ENCODE measurements around the gene BEND6. TPM values are rescaled to one million over a fixed set of nuclear protein-coding genes. Genes with fewer than 3 reads are reported as not detected.

Gene BEND6
- total and polyA plus RNA-seq, 2 of the 4 experiments (the other 2 are of a cell fraction): 4.1 to 9.7 TPM

- no CpG with 5 or more reads among the region's 1 CpG for WGBS, 2 experiments (ENCODE audit: extremely low coverage in 2 of 2, insufficient read length in 1 of 2)
- ChIA-PET CTCF (no interaction called here), POLR2A (ENCODE audit: unreplicated experiment) (no interaction called here)
- Histone ChIP-seq H2BK120ac (ENCODE audit: low read depth, low read length) (no peak overlapping the region), H3K4ac (ENCODE audit: low read depth, low read length) (no peak overlapping the region), H3K23ac (ENCODE audit: low read depth, low read length) (no peak overlapping the region), H3K9ac (ENCODE audit: low read depth, low read length) (no peak overlapping the region), H3K79me1 (ENCODE audit: low read depth in 1 of 2, low read length in 2 of 2) (peaks cover 3 to 14% of the 10 kb centered on the region in 2 experiments; a peak in 2 of 4 replicates), H3K27me3 (ENCODE audit: control insufficient read depth, insufficient read depth, low read length) (no peaks in the 10 kb centered on the region), H2AK9ac (replicated peaks; ENCODE audit: low read depth, low read length, poor library complexity) (no peak overlapping the region), H3K27ac (ENCODE audit: insufficient read depth, low read length) (no peak overlapping the region), H2AK5ac (ENCODE audit: low read depth, low read length) (no peak overlapping the region), H3K9me3 (ENCODE audit: control insufficient read depth, insufficient read depth, low read length) (no peaks in the 10 kb centered on the region), H4K20me1 (ENCODE audit: insufficient read depth, low read length) (no peaks in the 10 kb centered on the region), H3K18ac (ENCODE audit: low read depth, low read length) (no peak overlapping the region), H3K9me1 (ENCODE audit: insufficient read depth, low read length) (no peaks in the 10 kb centered on the region), H4K8ac (ENCODE audit: low read depth in 2 of 2, low read length in 2 of 2) (no peak overlapping the region), H2BK5ac (ENCODE audit: low read depth, low read length, poor library complexity, severe bottlenecking) (no peak overlapping the region), H3K4me1 (ENCODE audit: control insufficient read depth, insufficient read depth, low read length) (peaks cover 3% of the 10 kb centered on the region), H2BK20ac (ENCODE audit: low read depth, low read length) (no peak overlapping the region), H4K5ac (ENCODE audit: low read depth, low read length) (no peak overlapping the region), H3K14ac (replicated peaks; ENCODE audit: low read depth, low read length) (no peak overlapping the region), H3K36me3 (ENCODE audit: control insufficient read depth, insufficient read depth, low read length) (no peaks in the 10 kb centered on the region), H3K4me3 (ENCODE audit: insufficient read depth, low read depth, low read length) (no peak overlapping the region), H2AFZ (replicated peaks; ENCODE audit: low read length, poor library complexity) (no peak overlapping the region), H3K56ac (ENCODE audit: extremely low read depth, insufficient read depth, low read length) (no peak overlapping the region), H2BK15ac (ENCODE audit: low read depth, low read length) (no peak overlapping the region), H3K4me2 (ENCODE audit: low read depth, low read length) (no peak overlapping the region), H4K91ac (ENCODE audit: insufficient read depth, low read depth, low read length) (no peak overlapping the region)
- DNase-seq: no peak
- no peak for ATAC-seq (ENCODE audit: low read depth)
- no TSS peak for BruUV-seq (replicated peaks)
- intact Hi-C loops (cut with micrococcal nuclease): no loop called here
- no peak for TF ChIP-seq MAFK (IDR thresholded peaks at IDR 0.05; ENCODE audit: low read depth, low read length)
- TF ChIP-seq CTCF (conservative IDR thresholded peaks at IDR 0.05; ENCODE audit: low read depth, low read length): no peak
- no peak for TF ChIP-seq CEBPB (IDR thresholded peaks at IDR 0.05; ENCODE audit: low read depth, low read length)
- no peak for TF ChIP-seq CHD1 (IDR thresholded peaks at IDR 0.05; ENCODE audit: low read depth, low read length)
- no peak for TF ChIP-seq RAD21 (IDR thresholded peaks at IDR 0.05; ENCODE audit: low read length)
- TF ChIP-seq FOS (IDR thresholded peaks at IDR 0.05; ENCODE audit: low read depth, low read length): no peak
- TF ChIP-seq NFE2L2 (IDR thresholded peaks at IDR 0.05; ENCODE audit: low read depth, low read length): no peak
- TF ChIP-seq SMC3 (IDR thresholded peaks at IDR 0.05; ENCODE audit: low read depth, low read length): no peak
- no peak for TF ChIP-seq RFX5 (IDR thresholded peaks at IDR 0.05; ENCODE audit: low read depth, low read length)
- TF ChIP-seq RCOR1 (IDR thresholded peaks at IDR 0.05; ENCODE audit: insufficient replicate concordance, low read length): no peak
- no peak for TF ChIP-seq BHLHE40 (IDR thresholded peaks at IDR 0.05; ENCODE audit: low read depth, low read length)
- no peak for TF ChIP-seq USF2 (IDR thresholded peaks at IDR 0.05; ENCODE audit: low read depth, low read length)
- no peak for TF ChIP-seq ELK1 (IDR thresholded peaks at IDR 0.05; ENCODE audit: borderline replicate concordance, low read depth, low read length)
- no peak for TF ChIP-seq POLR2A (IDR thresholded peaks at IDR 0.05; ENCODE audit: low read depth, low read length)
- TF ChIP-seq MXI1 (IDR thresholded peaks at IDR 0.05; ENCODE audit: borderline replicate concordance, low read depth, low read length): no peak
- no peak for TF ChIP-seq MAZ (IDR thresholded peaks at IDR 0.05; ENCODE audit: borderline replicate concordance, low read depth, low read length)
- dilution Hi-C loops (cut with HindIII; ENCODE audit: low sequenced_read_pairs, unreplicated experiment): no loop called here
- in situ Hi-C loops (cut with MboI; ENCODE audit: low sequenced_read_pairs): no loop called here
Observed at GRCh38 chr6:56963793-56964192, 8.9 kb downstream of the BEND6 start.

Measured in IMR-90 (cell line).